Karpas-422 (cell line): Measurements from ENCODE around the gene POTEC. TPM values are rescaled to one million over a fixed set of nuclear protein-coding genes. Genes with fewer than 3 reads are reported as not detected.
"Not testable (repeated sequence)": the region's sequence is repeated elsewhere in the genome, so short reads cannot be mapped to it uniquely, and the experiment has no call there.

Experiments used
- DNase-seq: peaks from one replicate; pipeline ENCODE4 v3.0.0-alpha.2; 2015
- H2AFZ ChIP-seq: fragments of 200-600 bp; sonication (generic); 2 replicates; pipeline ENCODE4 v1.6.1; 2014; ENCODE audit warnings: antibody characterized with exemption, low read length, mixed read lengths
- H3K27ac ChIP-seq: fragments of 200-600 bp; sonication (generic); 2 replicates; pipeline ENCODE4 v1.5.1; 2014; ENCODE audit warnings: mild to moderate bottlenecking, low read length, moderate library complexity
- H3K27me3 ChIP-seq: fragments of 200-600 bp; sonication (generic); 2 replicates; pipeline ENCODE4 v1.6.1; 2014; ENCODE audit warnings: low read length, mixed read lengths
- H3K36me3 ChIP-seq: fragments of 200-600 bp; sonication (generic); 2 replicates; pipeline ENCODE4 v1.6.1; 2014; ENCODE audit warnings: low read length, mixed read lengths; ENCODE audit not compliant: insufficient read depth
- H3K4me1 ChIP-seq: fragments of 200-600 bp; sonication (generic); 2 replicates; pipeline ENCODE4 v1.6.1; 2014; ENCODE audit warnings: mild to moderate bottlenecking, low read length, mixed read lengths
- H3K4me2 ChIP-seq: fragments of 200-600 bp; sonication (generic); 2 replicates; pipeline ENCODE4 v1.6.1; 2014; ENCODE audit warnings: low read length, low read depth, mild to moderate bottlenecking; ENCODE audit not compliant: poor library complexity, severe bottlenecking
- H3K4me3 ChIP-seq: fragments of 200-600 bp; sonication (generic); 2 replicates; pipeline ENCODE4 v1.5.1; 2014; ENCODE audit warnings: mild to moderate bottlenecking, antibody characterized with exemption, low read length, mixed read lengths
- H3K79me2 ChIP-seq: fragments of 200-600 bp; sonication (generic); 2 replicates; pipeline ENCODE4 v1.6.1; 2014; ENCODE audit warnings: mild to moderate bottlenecking, low read length, mixed read lengths
- H3K9ac ChIP-seq: fragments of 200-600 bp; sonication (generic); 2 replicates; pipeline ENCODE4 v1.6.0; 2014; ENCODE audit warnings: low read length
- H3K9me2 ChIP-seq: fragments of 200-600 bp; sonication (generic), shearing (Covaris generic); replicated peaks from 2 replicates; pipeline ENCODE4 v1.6.0; 2014; ENCODE audit warnings: mild to moderate bottlenecking, low read length, moderate library complexity; ENCODE audit not compliant: insufficient read depth
- H3K9me3 ChIP-seq: fragments of 300-700, 200-600 bp; sonication (generic); 2 replicates; pipeline ENCODE4 v1.6.1; 2014; ENCODE audit warnings: low read length, mixed read lengths
- H4K20me1 ChIP-seq: fragments of 200-600 bp; sonication (generic); 2 replicates; pipeline ENCODE4 v1.6.1; 2014; ENCODE audit warnings: mild to moderate bottlenecking, antibody characterized with exemption, low read length, low read depth; ENCODE audit not compliant: insufficient read depth
- small RNA-seq: library from RNA; depleted of rRNA; stranded (forward); fragments of <200 nt; gene quantifications from one replicate; pipeline ENCODE3, GENCODE V24; 2014
- total RNA-seq: library from RNA; depleted of rRNA; stranded (reverse); fragments of >200 nt; shearing (Covaris generic); gene quantifications from 2 replicates; pipeline ENCODE4 v1.2.3, GENCODE V29; 2014; ENCODE audit warnings: low replicate concordance; rRNA removed

The POTEC gene
- total RNA-seq, 1 experiment from 2014 or later: not detected

- H3K9me2 ChIP-seq: not testable (repeated sequence)
Measured at GRCh38 chr18:14470446-14470845, 73.0 kb downstream of the POTEC start.

GRCh38 chr18:14470046-14470445 is 73.4 kb downstream of the POTEC start:
- H3K9me3 ChIP-seq, H3K36me3 ChIP-seq, H3K27ac ChIP-seq, H3K4me3 ChIP-seq, H3K27me3 ChIP-seq, H4K20me1 ChIP-seq, H3K9ac ChIP-seq, H3K9me2 ChIP-seq, H3K4me1 ChIP-seq, H3K4me2 ChIP-seq, DNase-seq, H2AFZ ChIP-seq, H3K79me2 ChIP-seq: not testable (repeated sequence)

More at GRCh38 chr18:14470446-14470845, 73.0 kb downstream of the POTEC start:
- not testable (repeated sequence) for H2AFZ ChIP-seq, H3K27ac ChIP-seq, H3K36me3 ChIP-seq, H3K79me2 ChIP-seq, H3K9ac ChIP-seq, H4K20me1 ChIP-seq, H3K4me1 ChIP-seq, H3K9me3 ChIP-seq, H3K4me3 ChIP-seq, H3K4me2 ChIP-seq, H3K27me3 ChIP-seq, DNase-seq

GRCh38 chr18:14465989-14466388 is 77.4 kb downstream of the POTEC start:
- not testable (repeated sequence) for H4K20me1 ChIP-seq, DNase-seq, H3K4me2 ChIP-seq, H3K9me2 ChIP-seq, H3K4me1 ChIP-seq, H3K4me3 ChIP-seq, H3K79me2 ChIP-seq, H3K9me3 ChIP-seq, H3K36me3 ChIP-seq, H3K9ac ChIP-seq, H2AFZ ChIP-seq, H3K27ac ChIP-seq, H3K27me3 ChIP-seq

Small RNAs within 50 kb of the gene (small RNA-seq; reads per million reads assigned to genes)
- not detected for gene RNU6-1021P

Other genes starting within 250 kb of the POTEC start
- gene ANKRD30B, start 204.6 kb upstream of the POTEC start, total RNA-seq: not detected in 2 replicates